ENCODE data around the gene KIF18B.

Gene KIF18B

DNA sequence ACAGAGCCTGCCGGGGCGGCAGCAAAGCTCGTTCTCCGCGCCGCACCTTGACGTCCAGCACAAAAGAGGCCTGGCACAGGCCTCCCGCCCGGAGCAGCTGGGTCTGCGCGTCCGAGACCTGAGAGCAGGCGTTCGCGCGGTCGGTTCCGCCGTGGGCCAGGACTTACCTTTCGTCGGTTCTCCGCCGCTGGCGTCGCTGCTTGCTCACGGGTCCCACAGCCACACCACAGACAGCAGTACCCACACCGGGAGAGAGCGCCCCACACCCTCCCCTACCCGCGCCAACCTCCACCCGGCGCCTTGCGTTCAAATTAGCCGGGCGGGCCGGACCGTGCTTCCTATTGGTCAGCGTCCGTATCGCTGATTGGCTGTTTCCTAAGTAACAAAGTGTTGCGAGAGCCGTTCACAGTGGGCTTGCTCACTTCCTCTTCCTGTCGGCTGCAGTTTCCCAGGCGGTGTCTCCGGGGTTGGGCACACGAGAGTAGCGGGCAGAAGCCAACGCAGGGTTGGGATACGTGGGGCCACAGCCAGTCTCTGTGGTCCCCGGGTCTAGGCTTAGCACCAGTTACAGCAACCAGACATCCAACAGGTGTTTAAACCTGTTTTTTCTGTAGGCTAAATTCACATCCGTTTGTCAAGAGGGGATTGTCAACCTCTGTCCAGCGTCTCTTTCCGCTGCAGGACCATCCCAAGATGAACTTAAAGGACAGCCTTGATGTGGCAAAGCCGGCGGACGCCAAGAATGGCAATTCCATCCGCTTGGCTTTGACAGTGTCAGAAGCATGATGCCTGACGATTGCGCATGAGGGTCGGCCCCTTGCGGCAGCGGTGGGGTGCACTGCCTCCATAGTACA is at the start of gene KIF18B:
Gene KIF18B, minus strand, starts transcription at position 313 of the 854 bp plus-strand sequence. CDS start 11,429 bp downstream, outside the sequence.
- TF ChIP-seq, protein P1, sequence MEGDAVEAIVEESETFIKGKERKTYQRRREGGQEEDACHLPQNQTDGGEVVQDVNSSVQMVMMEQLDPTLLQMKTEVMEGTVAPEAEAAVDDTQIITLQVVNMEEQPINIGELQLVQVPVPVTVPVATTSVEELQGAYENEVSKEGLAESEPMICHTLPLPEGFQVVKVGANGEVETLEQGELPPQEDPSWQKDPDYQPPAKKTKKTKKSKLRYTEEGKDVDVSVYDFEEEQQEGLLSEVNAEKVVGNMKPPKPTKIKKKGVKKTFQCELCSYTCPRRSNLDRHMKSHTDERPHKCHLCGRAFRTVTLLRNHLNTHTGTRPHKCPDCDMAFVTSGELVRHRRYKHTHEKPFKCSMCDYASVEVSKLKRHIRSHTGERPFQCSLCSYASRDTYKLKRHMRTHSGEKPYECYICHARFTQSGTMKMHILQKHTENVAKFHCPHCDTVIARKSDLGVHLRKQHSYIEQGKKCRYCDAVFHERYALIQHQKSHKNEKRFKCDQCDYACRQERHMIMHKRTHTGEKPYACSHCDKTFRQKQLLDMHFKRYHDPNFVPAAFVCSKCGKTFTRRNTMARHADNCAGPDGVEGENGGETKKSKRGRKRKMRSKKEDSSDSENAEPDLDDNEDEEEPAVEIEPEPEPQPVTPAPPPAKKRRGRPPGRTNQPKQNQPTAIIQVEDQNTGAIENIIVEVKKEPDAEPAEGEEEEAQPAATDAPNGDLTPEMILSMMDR (conservative IDR thresholded peaks at IDR 0.05; ENCODE audit: control insufficient read depth, insufficient read depth, low read depth, low read length) = no peak
- DNase-seq (ENCODE audit: low read depth) = peak; percentile 96
- peak within 1 kb of the TSS; percentile 92 for H3K4me3 ChIP-seq (ENCODE audit: control insufficient read depth, low read depth, low read length)

DNA sequence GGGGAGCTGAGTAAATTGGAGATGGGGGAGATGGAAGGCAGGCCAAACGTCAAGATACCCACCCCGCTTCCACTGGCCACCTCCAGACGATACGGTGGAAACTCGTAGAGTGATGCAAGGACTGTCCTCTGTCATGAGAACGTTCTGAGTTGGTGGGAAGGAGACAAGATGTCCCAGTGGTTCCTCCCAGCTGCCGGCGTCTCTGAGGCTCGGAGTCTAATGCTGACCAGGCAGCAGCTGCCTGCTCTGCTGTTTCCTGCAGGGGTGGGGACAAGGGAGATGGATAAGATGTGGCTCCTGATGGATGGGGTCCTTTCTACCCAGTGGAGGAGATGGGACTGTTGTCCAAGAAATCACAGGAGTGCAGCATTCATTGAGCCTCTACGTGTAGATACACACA is 48.7 kb upstream of the KIF18B start:
- TF ChIP-seq, protein P1 (conservative IDR thresholded peaks at IDR 0.05; ENCODE audit: control insufficient read depth, insufficient read depth, low read depth, low read length) = no peak
- no peak overlapping the region for H3K4me3 ChIP-seq (ENCODE audit: control insufficient read depth, low read depth, low read length)
- no peak for DNase-seq (ENCODE audit: low read depth)

DNA sequence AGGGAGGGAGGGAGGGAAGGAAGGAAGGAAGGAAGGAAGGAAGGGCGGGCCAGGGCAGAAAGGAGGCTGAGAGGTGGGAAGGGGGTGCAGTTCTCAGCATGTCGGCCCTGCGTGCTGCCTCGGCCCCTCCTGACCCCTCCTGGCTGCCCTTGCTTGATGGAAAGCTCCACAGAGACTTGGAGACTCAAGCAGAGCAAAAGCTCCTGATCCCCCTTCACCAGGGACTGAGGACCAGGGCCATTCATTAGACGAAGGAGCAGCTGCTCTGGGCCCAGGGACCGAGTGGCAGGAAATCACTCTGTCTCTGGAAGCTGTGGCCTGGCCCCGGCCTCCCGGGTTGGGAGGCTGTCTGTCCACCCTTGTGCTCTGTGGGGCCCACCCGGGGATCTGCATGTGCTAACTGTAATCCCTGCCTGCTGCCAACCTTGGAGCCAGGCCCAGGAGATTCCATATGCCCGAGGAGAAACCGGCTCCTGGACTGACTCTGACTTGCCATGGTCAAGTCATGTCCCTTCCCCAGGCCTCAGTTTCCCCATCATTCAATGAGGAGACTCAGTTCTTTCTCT is 47.9 kb upstream of the KIF18B start:
- no peak overlapping the region for H3K4me3 ChIP-seq (ENCODE audit: control insufficient read depth, low read depth, low read length)
- TF ChIP-seq, protein P1 (conservative IDR thresholded peaks at IDR 0.05; ENCODE audit: control insufficient read depth, insufficient read depth, low read depth, low read length) = no peak
- DNase-seq (ENCODE audit: low read depth) = no peak

DNA sequence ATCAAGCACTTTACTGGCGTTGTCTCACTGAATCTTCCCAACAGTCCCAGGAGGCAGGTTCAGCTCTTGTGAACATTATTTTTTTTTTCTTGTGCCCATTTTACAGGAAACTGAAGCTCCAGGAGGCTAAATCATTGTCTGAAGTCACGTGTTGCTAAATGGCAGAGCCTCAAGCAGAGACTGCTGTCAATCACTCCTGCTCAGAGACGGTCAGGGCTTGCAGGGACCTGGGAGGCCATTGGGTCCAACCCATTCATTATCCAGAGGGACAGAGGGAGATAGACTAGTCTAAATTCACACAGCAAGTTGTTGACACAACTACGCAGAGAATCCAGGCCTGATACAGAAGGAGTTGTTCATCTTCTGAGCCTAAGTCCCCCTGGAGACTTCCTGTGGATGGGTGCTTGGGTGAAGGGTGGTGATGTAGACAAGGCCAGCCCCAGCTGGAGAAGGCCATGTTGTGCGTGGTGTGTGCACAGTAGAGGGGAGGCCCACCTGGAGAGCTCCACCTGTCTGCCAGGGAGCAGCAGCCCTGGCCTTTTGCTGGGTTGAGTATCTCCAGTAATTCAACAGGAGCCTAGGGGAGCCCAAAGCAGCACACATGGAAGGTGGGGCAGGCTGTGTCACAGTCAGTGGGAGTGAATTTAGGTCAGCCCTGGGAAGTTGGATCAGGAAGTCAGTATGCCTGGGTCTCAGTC is 44.8 kb upstream of the KIF18B start:
- DNase-seq (ENCODE audit: low read depth) = no peak
- no peak overlapping the region for H3K4me3 ChIP-seq (ENCODE audit: control insufficient read depth, low read depth, low read length)
- TF ChIP-seq, protein P1 (conservative IDR thresholded peaks at IDR 0.05; ENCODE audit: control insufficient read depth, insufficient read depth, low read depth, low read length) = no peak

DNA sequence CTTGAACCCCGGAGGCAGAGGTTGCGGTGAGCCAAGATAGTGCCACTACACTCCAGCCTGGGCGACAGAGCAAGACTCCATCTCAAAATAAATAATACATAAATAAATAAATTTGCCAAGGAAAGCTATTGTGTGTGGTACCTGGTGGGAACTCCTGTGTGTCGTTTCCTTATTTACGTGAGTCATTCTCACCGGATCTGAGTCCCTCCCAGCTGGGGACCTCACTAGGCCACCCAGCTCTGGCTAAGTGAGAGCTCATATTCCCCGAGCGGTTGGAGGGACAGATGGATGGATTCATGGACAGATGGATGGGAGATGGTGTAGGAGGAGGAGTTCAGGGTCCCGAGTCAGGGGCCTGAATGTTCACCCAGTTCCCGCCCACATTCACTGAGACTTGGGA is 43.4 kb upstream of the KIF18B start:
- no peak overlapping the region for H3K4me3 ChIP-seq (ENCODE audit: control insufficient read depth, low read depth, low read length)
- no peak for DNase-seq (ENCODE audit: low read depth)
- TF ChIP-seq, protein P1 (conservative IDR thresholded peaks at IDR 0.05; ENCODE audit: control insufficient read depth, insufficient read depth, low read depth, low read length) = no peak

DNA sequence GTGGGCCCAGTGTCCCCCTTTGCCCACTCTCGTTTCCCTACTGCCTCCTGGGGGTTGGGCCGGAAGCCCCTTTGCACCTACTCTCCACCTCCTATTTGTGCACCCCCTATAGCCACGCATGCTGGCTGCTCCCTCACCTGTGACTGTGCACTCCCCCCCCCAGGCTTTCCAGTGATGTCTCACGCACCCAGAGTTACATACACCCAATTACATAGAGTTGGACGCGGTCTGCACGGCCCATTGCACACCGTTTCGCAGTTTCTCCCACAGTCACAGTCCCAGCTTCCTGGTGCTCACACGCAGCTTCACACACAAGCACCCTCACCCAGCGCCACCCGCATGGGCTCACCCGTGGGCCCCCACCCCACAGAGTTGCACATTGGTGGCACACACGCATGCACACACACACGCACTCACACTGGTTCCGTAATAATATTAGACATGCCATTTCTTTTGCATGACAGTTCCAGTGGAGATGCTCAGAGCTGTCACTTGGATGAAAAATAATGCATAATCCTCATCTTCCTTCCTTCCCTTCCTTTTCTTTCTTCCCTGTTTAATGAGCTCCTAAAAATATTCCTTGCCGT is 42.1 kb upstream of the KIF18B start:
- no peak overlapping the region for H3K4me3 ChIP-seq (ENCODE audit: control insufficient read depth, low read depth, low read length)
- no peak for DNase-seq (ENCODE audit: low read depth)
- TF ChIP-seq, protein P1 (conservative IDR thresholded peaks at IDR 0.05; ENCODE audit: control insufficient read depth, insufficient read depth, low read depth, low read length) = no peak
